ENCODE data around the gene ATP5F1C.
"Not testable (repeated sequence)": the region's sequence is repeated elsewhere in the genome, so short reads cannot be mapped to it uniquely, and the experiment has no call there.

The ATP5F1C gene

GRCh38 chr10:7776777-7777176, 11.2 kb upstream of the ATP5F1C start:
- TF ChIP-seq CTCF (conservative IDR thresholded peaks at IDR 0.05; ENCODE audit: control insufficient read depth, insufficient read depth, low read depth, low read length), result no peak
- no peak overlapping the region for H3K4me3 ChIP-seq (ENCODE audit: control insufficient read depth, low read depth, low read length)
- no peak for DNase-seq (ENCODE audit: low read depth)

GRCh38 chr10:7782194-7782593, 5.8 kb upstream of the ATP5F1C start:
- not testable (repeated sequence) for DNase-seq (ENCODE audit: low read depth); H3K4me3 ChIP-seq (ENCODE audit: control insufficient read depth, low read depth, low read length)

GRCh38 chr10:7786430-7786829, 1.5 kb upstream of the ATP5F1C start:
- no peak for DNase-seq (ENCODE audit: low read depth)
- peak overlapping the region; percentile 98 for H3K4me3 ChIP-seq (ENCODE audit: control insufficient read depth, low read depth, low read length)
- no peak for TF ChIP-seq CTCF (conservative IDR thresholded peaks at IDR 0.05; ENCODE audit: control insufficient read depth, insufficient read depth, low read depth, low read length)

- DNase-seq (ENCODE audit: low read depth), result peak; percentile 31
- no peak for TF ChIP-seq CTCF (conservative IDR thresholded peaks at IDR 0.05; ENCODE audit: control insufficient read depth, insufficient read depth, low read depth, low read length)
Measured at GRCh38 chr10:7787150-7787856, 674 bp upstream of the ATP5F1C start.

GRCh38 chr10:7788639-7789286, 786 bp downstream of the ATP5F1C start:
- peak; percentile 37 for DNase-seq (ENCODE audit: low read depth)

More at GRCh38 chr10:7787150-7787856, 674 bp upstream of the ATP5F1C start:
- H3K4me3 ChIP-seq (ENCODE audit: control insufficient read depth, low read depth, low read length), result peak overlapping the region; percentile 98

GRCh38 chr10:7789390-7789789, 1.4 kb downstream of the ATP5F1C start:
- peak overlapping the region; percentile 98 for H3K4me3 ChIP-seq (ENCODE audit: control insufficient read depth, low read depth, low read length)
- DNase-seq (ENCODE audit: low read depth), result peak; percentile 45
- TF ChIP-seq CTCF (conservative IDR thresholded peaks at IDR 0.05; ENCODE audit: control insufficient read depth, insufficient read depth, low read depth, low read length), result no peak

More at GRCh38 chr10:7788639-7789286, 786 bp downstream of the ATP5F1C start:
- H3K4me3 ChIP-seq (ENCODE audit: control insufficient read depth, low read depth, low read length), result peak overlapping the region; percentile 98
- TF ChIP-seq CTCF (conservative IDR thresholded peaks at IDR 0.05; ENCODE audit: control insufficient read depth, insufficient read depth, low read depth, low read length), result no peak

- H3K4me3 ChIP-seq (ENCODE audit: control insufficient read depth, low read depth, low read length), result no peak overlapping the region
Measured at GRCh38 chr10:7792541-7792940, 4.6 kb downstream of the ATP5F1C start.

More at GRCh38 chr10:7792541-7792940, 4.6 kb downstream of the ATP5F1C start:
- no peak for DNase-seq (ENCODE audit: low read depth)
- no peak for TF ChIP-seq CTCF (conservative IDR thresholded peaks at IDR 0.05; ENCODE audit: control insufficient read depth, insufficient read depth, low read depth, low read length)

All from fibroblast of mammary gland (primary cell).